ENCODE results near the gene PCNX3.
A peak's percentile ranks its signal among the peaks of the same experiment; 100 is the strongest.

The PCNX3 gene

GRCh38 chr11:65630215-65630614 lies 14.6 kb downstream of the PCNX3 start:
- TF ChIP-seq ZFX (IDR thresholded peaks at IDR 0.05; ENCODE audit: borderline replicate concordance), result no peak
- TF ChIP-seq CTCF (IDR thresholded peaks at IDR 0.05), result no peak

GRCh38 chr11:65633390-65634108 lies 18.0 kb downstream of the PCNX3 start:
- H3K27ac ChIP-seq, result no peak overlapping the region
- TF ChIP-seq ZFX (IDR thresholded peaks at IDR 0.05; ENCODE audit: borderline replicate concordance) (no peak), CTCF (IDR thresholded peaks at IDR 0.05) (no peak)

More at GRCh38 chr11:65630215-65630614, 14.6 kb downstream of the PCNX3 start:
- H3K27ac ChIP-seq, result no peak overlapping the region

- no peak overlapping the region for H3K27ac ChIP-seq
- TF ChIP-seq CTCF (IDR thresholded peaks at IDR 0.05) (no peak), ZFX (IDR thresholded peaks at IDR 0.05; ENCODE audit: borderline replicate concordance) (no peak)
These were observed 18.5 kb downstream of the PCNX3 start for GRCh38 chr11:65634109-65634436.

GRCh38 chr11:65634440-65634839 lies 18.9 kb downstream of the PCNX3 start:
- H3K27ac ChIP-seq, result no peak overlapping the region
- no peak for TF ChIP-seq ZFX (IDR thresholded peaks at IDR 0.05; ENCODE audit: borderline replicate concordance)

- H3K27ac ChIP-seq, result no peak overlapping the region
- TF ChIP-seq CTCF (IDR thresholded peaks at IDR 0.05), result no peak
- no peak for TF ChIP-seq ZFX (IDR thresholded peaks at IDR 0.05; ENCODE audit: borderline replicate concordance)
These were observed 19.5 kb downstream of the PCNX3 start for GRCh38 chr11:65634905-65635731.

- TF ChIP-seq ZFX (IDR thresholded peaks at IDR 0.05; ENCODE audit: borderline replicate concordance) (no peak), CTCF (IDR thresholded peaks at IDR 0.05) (no peak)
- H3K27ac ChIP-seq, result peak overlapping the region; percentile 76
These were observed 20.8 kb downstream of the PCNX3 start for GRCh38 chr11:65636108-65637031.

- TF ChIP-seq CTCF (IDR thresholded peaks at IDR 0.05) (no peak), ZFX (IDR thresholded peaks at IDR 0.05; ENCODE audit: borderline replicate concordance) (no peak)
- peak overlapping the region; percentile 76 for H3K27ac ChIP-seq
These were observed 21.5 kb downstream of the PCNX3 start for GRCh38 chr11:65637032-65637557.

Data from 22Rv1 (cell line).